Thoracic aorta (tissue), 2 donors: ENCODE results near the gene ARMC10. TPM values are rescaled to one million over a fixed set of nuclear protein-coding genes. Genes with fewer than 3 reads are reported as not detected.
"Not testable (repeated sequence)": the region's sequence is repeated elsewhere in the genome, so short reads cannot be mapped to it uniquely, and the experiment has no call there.

Experiments used
- ATAC-seq: fragments of 150-250 bp; one replicate; pipeline ENCODE4 v1.8.0; 2017; ENCODE audit warnings: low read depth; ENCODE audit not compliant: insufficient number of reproducible peaks, low FRiP score
- DNase-seq: peaks from one replicate; pipeline ENCODE4 v3.0.0-alpha.2; 2020; ENCODE audit warnings: low spot score
- H3K27ac ChIP-seq, 2 donors: fragments of 200-600 bp; sonication (generic); 1 replicate in 1 of 2; 2 replicates in 1 of 2; pipeline ENCODE4 v1.5.1; 2016; ENCODE audit warnings: mild to moderate bottlenecking in 2 of 2, moderate library complexity in 2 of 2
- H3K27me3 ChIP-seq: fragments of 200-600 bp; sonication (generic); replicated peaks from 2 replicates; pipeline ENCODE4 v1.6.0; 2016; ENCODE audit warnings: mild to moderate bottlenecking; ENCODE audit not compliant: insufficient read depth
- H3K36me3 ChIP-seq: fragments of 200-600 bp; sonication (generic); one replicate; pipeline ENCODE4 v1.5.1; 2016
- H3K4me1 ChIP-seq, 2 donors: fragments of 200-600 bp; sonication (generic); 1 replicate in 1 of 2; 2 replicates in 1 of 2; pipeline versions ENCODE4 v1.5.1 to v1.6.0; 2016; ENCODE audit warnings: low read depth in 2 of 2, mild to moderate bottlenecking in 1 of 2; ENCODE audit not compliant: control insufficient read depth in 1 of 2
- H3K4me3 ChIP-seq: fragments of 200-600 bp; sonication (generic); 2 replicates; pipeline ENCODE4 v1.5.1; 2016; ENCODE audit warnings: mild to moderate bottlenecking
- H3K9me3 ChIP-seq: fragments of 200-600 bp; sonication (generic); 2 replicates; pipeline ENCODE4 v1.5.1; 2016
- CTCF ChIP-seq: fragments of 200-600 bp; sonication (generic); IDR thresholded peaks from one replicate; pipeline ENCODE4 v1.5.1; 2019; ENCODE audit warnings: antibody characterized with exemption
- total RNA-seq, 2 donors: library from RNA; depleted of rRNA; stranded (reverse); fragments of >200 nt; gene quantifications; one replicate each; pipeline versions ENCODE4 v1.1.0 to v1.2.3, GENCODE V29; 2016

The ARMC10 gene
- total RNA-seq, 2 donors from 2014 or later: 46.7 to 49.4 TPM

GRCh38 chr7:103037476-103037822 is 37.5 kb upstream of the ARMC10 start:
- H3K4me3 ChIP-seq: no peak overlapping the region
- H3K36me3 ChIP-seq: no peaks in the 10 kb centered on the region
- no peak for TF ChIP-seq CTCF
- no peaks in the 10 kb centered on the region for H3K9me3 ChIP-seq
- H3K4me1 ChIP-seq: no peaks in the 10 kb centered on the region
- ATAC-seq (no peak), DNase-seq (no peak)
- no peak overlapping the region for H3K27ac ChIP-seq
- H3K27me3 ChIP-seq: no peaks in the 10 kb centered on the region

GRCh38 chr7:103037823-103038739 is 36.9 kb upstream of the ARMC10 start:
- not testable (repeated sequence) for H3K27me3 ChIP-seq, H3K4me1 ChIP-seq, H3K36me3 ChIP-seq, H3K4me3 ChIP-seq, H3K27ac ChIP-seq, H3K9me3 ChIP-seq, ATAC-seq, DNase-seq

- not testable (repeated sequence) for H3K27ac ChIP-seq, ATAC-seq
Measured at GRCh38 chr7:103041815-103042214, 33.1 kb upstream of the ARMC10 start.

GRCh38 chr7:103048833-103049232 is 26.1 kb upstream of the ARMC10 start:
- no peak for TF ChIP-seq CTCF
- DNase-seq (no peak), ATAC-seq (no peak)
- no peaks in the 10 kb centered on the region for H3K9me3 ChIP-seq
- H3K36me3 ChIP-seq: peaks cover 3% of the 10 kb centered on the region
- no peak overlapping the region for H3K27ac ChIP-seq
- H3K27me3 ChIP-seq: no peaks in the 10 kb centered on the region
- H3K4me3 ChIP-seq: no peak overlapping the region
- no peaks in the 10 kb centered on the region for H3K4me1 ChIP-seq

More at GRCh38 chr7:103041815-103042214, 33.1 kb upstream of the ARMC10 start:
- H3K36me3 ChIP-seq, H3K4me1 ChIP-seq, H3K27me3 ChIP-seq, DNase-seq, H3K9me3 ChIP-seq, H3K4me3 ChIP-seq: not testable (repeated sequence)

GRCh38 chr7:103051519-103051918 is 23.4 kb upstream of the ARMC10 start:
- no peak for ATAC-seq
- no peak for TF ChIP-seq CTCF
- H3K27ac ChIP-seq: no peak overlapping the region
- DNase-seq: no peak
- H3K4me1 ChIP-seq: no peaks in the 10 kb centered on the region
- H3K9me3 ChIP-seq: no peaks in the 10 kb centered on the region
- peaks cover 3% of the 10 kb centered on the region for H3K36me3 ChIP-seq
- no peaks in the 10 kb centered on the region for H3K27me3 ChIP-seq
- no peak overlapping the region for H3K4me3 ChIP-seq

GRCh38 chr7:103056006-103056405 is 18.9 kb upstream of the ARMC10 start:
- H3K36me3 ChIP-seq, H3K27me3 ChIP-seq, ATAC-seq, H3K4me3 ChIP-seq, DNase-seq, H3K4me1 ChIP-seq, H3K9me3 ChIP-seq, H3K27ac ChIP-seq: not testable (repeated sequence)
